Ovary (tissue), 9 donors: Measurements from ENCODE around the gene AP1AR. TPM values are rescaled to one million over a fixed set of nuclear protein-coding genes. Genes with fewer than 3 reads are reported as not detected.

Experiments used
- DNase-seq, 5 donors: peaks; one replicate each; pipeline ENCODE4 v3.0.0-alpha.2; 2019 to 2020
- H3K27ac ChIP-seq, 2 donors: fragments of 200-600 bp; one replicate each; pipeline versions ENCODE4 v1.5.1 to v1.8.0; 2019 to 2022
- H3K27me3 ChIP-seq: fragments of 200-600 bp; one replicate; pipeline ENCODE4 v1.8.0; 2022
- H3K36me3 ChIP-seq: fragments of 200-600 bp; sonication (generic); one replicate; pipeline ENCODE4 v1.5.1; 2019
- H3K4me1 ChIP-seq: one replicate; pipeline ENCODE4 v1.8.1; 2013; ENCODE audit warnings: mild to moderate bottlenecking, moderate library complexity; ENCODE audit not compliant: insufficient read depth
- H3K4me3 ChIP-seq: fragments of 200-600 bp; sonication (generic); one replicate; pipeline ENCODE4 v1.5.1; 2017
- H3K9me3 ChIP-seq, 2 donors: fragments of 200-600 bp in 1 of 2; sonication (generic) in 1 of 2; one replicate each; pipeline versions ENCODE4 v1.5.1 to v1.8.1; 2013 to 2019; ENCODE audit warnings: mild to moderate bottlenecking in 1 of 2, moderate library complexity in 1 of 2
- EP300 ChIP-seq: sonication (generic); formaldehyde crosslinking; IDR thresholded peaks from one replicate; pipeline ENCODE4 v1.6.1; 2017; ENCODE audit warnings: antibody characterized with exemption
- POLR2A ChIP-seq: fragments of 450-650 bp; IDR thresholded peaks from one replicate; pipeline ENCODE4 v1.6.1; 2017; ENCODE audit warnings: antibody characterized with exemption, mild to moderate bottlenecking, moderate library complexity
- WGBS, 3 donors: extraction: QIAGEN DNeasy Blood & Tissue Kit in 1 of 3; methylation state at CpG; one replicate each; pipeline versions ENCODE4 v1.1.5 to v1.1.7; 2013 to 2017; 5-methylcytosine and 5-hydroxymethylcytosine counted together
- intact Hi-C, 4 donors: fragments of 100-400 bp; cut with DNase I; formaldehyde crosslinking; loops; one replicate each; pipeline versions ENCODE4 v1.11.0 to v1.15.1; 2022 to 2023
- polyA plus RNA-seq, 2 donors: library from polyadenylated mRNA; stranded (reverse); fragments of 200-250 nt in 1 of 2; fragments of 350-450 nt in 1 of 2; fragmentation: Illumina TruSeq in 1 of 2; extraction: RNeasy Lipid Tissue Mini Kit (QIAGEN cat#74804) in 1 of 2; gene quantifications; one replicate each; pipeline ENCODE4 v1.2.3, GENCODE V29; 2013 to 2014
- total RNA-seq, 7 donors: library from RNA; depleted of rRNA in 2 of 7; stranded (reverse); fragments of >200 nt in 2 of 7; fragmentation: NEBNext Ultra II Directional in 3 of 7; extraction: Animal tissue kit (Norgen Biotek cat#: 25700) in 3 of 7; gene quantifications; one replicate each; pipeline versions ENCODE4 v1.1.0 to v1.2.4, GENCODE V29; 2016 to 2023
- TF ChIP-seq, protein P1 (sequence below), 3 donors: fragments of 450-650 bp in 2 of 3; fragments of 200-600 bp in 1 of 3; IDR thresholded peaks; one replicate each; pipeline versions ENCODE4 v1.5.1 to v1.8.0; 2016 to 2022; ENCODE audit warnings: antibody characterized with exemption in 3 of 3, mild to moderate bottlenecking in 1 of 3
- donor health status: DM: no; HTN: no; CAD: no; lungs with moderate emphysema.
- donor health status: DM: no; HTN: no; CAD: no.
- donor health status: Bipolar disorder and iron deficiency.
- donor health status: DM: yes; HTN: yes; CAD: no.
- donor health status: DM: no; HTN: no; CAD: no.
- donor health status: DM: yes; HTN: yes; CAD: no.

AP1AR gene
- total and polyA plus RNA-seq, 9 donors: 9.1 to 27.0 (median 18.3) TPM

DNA sequence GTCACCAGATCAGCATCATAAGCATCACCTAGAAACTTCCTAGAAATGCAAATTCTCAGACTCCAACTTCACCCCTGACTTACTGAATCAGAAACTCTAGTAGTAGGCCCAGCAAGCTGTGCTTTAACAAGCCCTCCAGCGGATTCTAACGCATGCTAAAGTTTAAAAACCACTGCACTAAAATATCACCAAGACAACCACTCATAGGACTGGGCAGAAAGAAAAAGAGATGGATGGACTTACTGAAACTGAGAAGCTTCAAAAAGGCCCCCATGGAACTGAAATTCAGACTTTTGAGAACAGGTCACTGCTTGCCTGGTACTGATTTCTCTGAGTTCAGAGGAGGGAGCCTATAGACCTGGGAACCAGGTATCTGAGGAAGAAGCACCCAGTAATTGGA is 46.3 kb upstream of the AP1AR start:
- WGBS, 3 donors: 90 to 100% (median 98%) methylated on average over 2 of the region's 2 CpGs
- TF ChIP-seq, protein P1, sequence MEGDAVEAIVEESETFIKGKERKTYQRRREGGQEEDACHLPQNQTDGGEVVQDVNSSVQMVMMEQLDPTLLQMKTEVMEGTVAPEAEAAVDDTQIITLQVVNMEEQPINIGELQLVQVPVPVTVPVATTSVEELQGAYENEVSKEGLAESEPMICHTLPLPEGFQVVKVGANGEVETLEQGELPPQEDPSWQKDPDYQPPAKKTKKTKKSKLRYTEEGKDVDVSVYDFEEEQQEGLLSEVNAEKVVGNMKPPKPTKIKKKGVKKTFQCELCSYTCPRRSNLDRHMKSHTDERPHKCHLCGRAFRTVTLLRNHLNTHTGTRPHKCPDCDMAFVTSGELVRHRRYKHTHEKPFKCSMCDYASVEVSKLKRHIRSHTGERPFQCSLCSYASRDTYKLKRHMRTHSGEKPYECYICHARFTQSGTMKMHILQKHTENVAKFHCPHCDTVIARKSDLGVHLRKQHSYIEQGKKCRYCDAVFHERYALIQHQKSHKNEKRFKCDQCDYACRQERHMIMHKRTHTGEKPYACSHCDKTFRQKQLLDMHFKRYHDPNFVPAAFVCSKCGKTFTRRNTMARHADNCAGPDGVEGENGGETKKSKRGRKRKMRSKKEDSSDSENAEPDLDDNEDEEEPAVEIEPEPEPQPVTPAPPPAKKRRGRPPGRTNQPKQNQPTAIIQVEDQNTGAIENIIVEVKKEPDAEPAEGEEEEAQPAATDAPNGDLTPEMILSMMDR (IDR thresholded peaks at IDR 0.05): no peak
- no peak for TF ChIP-seq EP300
- TF ChIP-seq POLR2A: no peak
- intact Hi-C loops: no loop called here
- Histone ChIP-seq H3K4me3 (no peak overlapping the region), H3K27me3 (no peaks in the 10 kb centered on the region), H3K9me3 (no peaks in the 10 kb centered on the region), H3K27ac (no peak overlapping the region), H3K36me3 (no peaks in the 10 kb centered on the region), H3K4me1 (no peaks in the 10 kb centered on the region)
- no peak for DNase-seq

DNA sequence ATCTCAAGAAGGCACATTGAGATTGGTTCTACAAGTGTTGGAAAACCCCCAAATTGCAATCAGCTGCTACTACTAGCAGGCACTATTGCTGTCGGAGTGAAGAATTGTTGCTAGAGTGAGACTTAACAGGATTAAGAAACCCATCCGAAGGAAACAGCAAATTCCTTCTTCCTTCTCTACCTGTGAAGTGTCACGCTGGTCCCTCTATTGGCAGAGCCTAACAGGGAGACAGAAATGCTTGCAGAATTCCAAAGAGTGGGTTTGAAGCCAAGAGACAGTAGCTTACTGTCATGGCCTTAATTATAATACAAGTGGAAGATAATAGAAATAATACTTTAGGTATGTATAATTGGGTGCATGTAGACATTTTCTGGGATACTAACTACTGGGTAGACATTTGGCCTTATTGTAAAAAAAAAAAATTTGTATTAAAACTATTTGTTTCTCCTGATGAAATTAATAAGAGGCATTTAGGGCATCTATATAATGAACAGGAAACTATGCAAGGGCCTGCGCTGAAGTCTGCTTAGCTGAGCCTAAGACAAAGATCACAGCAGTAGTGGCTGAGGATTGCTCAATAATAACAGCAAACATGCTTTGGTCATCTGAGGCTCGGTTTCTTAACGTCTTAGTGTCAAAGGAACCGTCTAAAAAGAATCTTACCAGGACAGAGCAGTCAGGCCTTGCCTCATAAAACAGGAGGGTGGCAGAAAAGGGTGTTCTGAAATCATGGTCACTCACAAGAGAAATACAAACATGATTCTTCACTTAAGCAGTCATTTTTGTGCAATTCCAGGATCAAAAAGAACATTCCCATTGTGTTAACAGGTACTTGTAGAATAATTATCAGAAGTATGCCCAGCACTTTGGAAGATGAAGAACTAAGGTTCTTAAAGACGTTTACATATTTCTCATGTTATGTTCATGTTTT is 45.6 kb upstream of the AP1AR start:
- Histone ChIP-seq H3K36me3 (no peaks in the 10 kb centered on the region), H3K27me3 (no peaks in the 10 kb centered on the region), H3K4me1 (no peaks in the 10 kb centered on the region), H3K4me3 (no peak overlapping the region), H3K9me3 (no peaks in the 10 kb centered on the region), H3K27ac (no peak overlapping the region)
- no peak for DNase-seq
- no peak for TF ChIP-seq EP300
- TF ChIP-seq POLR2A: no peak
- TF ChIP-seq, protein P1 (IDR thresholded peaks at IDR 0.05): no peak
- intact Hi-C loops: no loop called here
- WGBS, 3 donors: 80 to 83% (median 81%) methylated on average over 8 of the region's 8 CpGs

DNA sequence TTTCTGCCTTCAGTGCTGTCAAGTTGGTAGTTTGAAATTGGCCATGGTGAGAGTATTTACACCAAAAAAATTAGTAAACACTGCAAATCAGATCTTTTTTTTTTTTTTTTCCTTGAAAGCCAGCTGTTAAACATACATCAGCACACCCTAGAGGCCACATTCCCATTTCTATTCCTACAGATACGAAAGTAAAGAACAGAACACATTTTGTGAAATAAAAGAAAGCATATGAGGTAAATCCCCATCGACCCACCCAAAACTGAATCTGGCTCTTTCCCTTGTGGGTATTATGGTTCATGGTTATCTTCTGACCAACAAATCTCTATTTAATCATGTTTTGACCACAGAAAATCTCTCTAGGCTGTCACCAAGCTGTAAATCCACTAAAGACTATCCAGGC is 41.8 kb upstream of the AP1AR start:
- WGBS, 3 donors: 57 to 72% (median 65%) methylated on average over 2 of the region's 2 CpGs
- intact Hi-C loops: no loop called here
- H3K4me3 ChIP-seq: no peak overlapping the region
- H3K9me3 ChIP-seq: no peaks in the 10 kb centered on the region
- H3K4me1 ChIP-seq: no peaks in the 10 kb centered on the region
- DNase-seq: no peak
- no peak overlapping the region for H3K27ac ChIP-seq
- H3K27me3 ChIP-seq: no peaks in the 10 kb centered on the region
- TF ChIP-seq EP300: no peak
- TF ChIP-seq, protein P1 (IDR thresholded peaks at IDR 0.05): no peak
- no peak for TF ChIP-seq POLR2A
- no peaks in the 10 kb centered on the region for H3K36me3 ChIP-seq

DNA sequence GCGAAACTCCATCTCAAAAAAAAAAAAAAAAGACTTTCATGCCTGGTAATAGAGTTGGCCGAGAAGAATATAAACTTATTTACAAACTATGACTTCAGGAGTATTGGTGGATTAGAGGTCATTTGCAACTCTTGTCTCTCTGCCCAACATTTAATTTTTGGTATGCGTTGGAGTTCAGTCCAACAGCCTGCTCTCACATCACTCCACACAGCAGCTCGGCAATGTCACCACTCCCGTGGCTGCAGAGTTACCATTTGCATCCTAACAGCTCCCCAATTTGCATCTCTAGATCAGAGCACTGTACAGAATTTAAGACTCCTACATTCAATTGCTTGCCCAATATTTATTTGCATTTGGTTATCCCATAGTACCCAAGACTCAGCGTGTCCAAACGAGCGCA is 40.9 kb upstream of the AP1AR start:
- WGBS, 3 donors: 85 to 89% (median 88%) methylated on average over 8 of the region's 8 CpGs
- intact Hi-C loops: no loop called here
- Histone ChIP-seq H3K27me3 (no peaks in the 10 kb centered on the region), H3K4me1 (no peaks in the 10 kb centered on the region), H3K36me3 (no peaks in the 10 kb centered on the region), H3K27ac (no peak overlapping the region), H3K4me3 (no peak overlapping the region), H3K9me3 (no peaks in the 10 kb centered on the region)
- TF ChIP-seq POLR2A: no peak
- no peak for TF ChIP-seq EP300
- TF ChIP-seq, protein P1 (IDR thresholded peaks at IDR 0.05): no peak
- no peak for DNase-seq
